ENCODE results near the gene GALNT2. TPM values are rescaled to one million over a fixed set of nuclear protein-coding genes. Genes with fewer than 3 reads are reported as not detected.

GALNT2 gene
- polyA plus RNA-seq, 1 of the 3 experiments (the other 2 are of a cell fraction) = 118 TPM

GRCh38 chr1:230084408-230085177 lies 17.6 kb downstream of the GALNT2 start (continued):
- TF ChIP-seq FOSL2 (IDR thresholded peaks at IDR 0.05; ENCODE audit: borderline replicate concordance, low read depth) (peak; percentile 98), EZH2phosphoT487 (IDR thresholded peaks at IDR 0.05; ENCODE audit: borderline replicate concordance, low read depth) (no peak), RCOR1 (IDR thresholded peaks at IDR 0.05; ENCODE audit: low read length) (no peak), TCF12 (IDR thresholded peaks at IDR 0.05) (peak; percentile 94), NFIC (IDR thresholded peaks at IDR 0.05; ENCODE audit: borderline replicate concordance) (peak; percentile 93), IRF3 (IDR thresholded peaks at IDR 0.05; ENCODE audit: low read depth, low read length) (no peak), USF2 (IDR thresholded peaks at IDR 0.05; ENCODE audit: borderline replicate concordance, low read depth, low read length) (no peak), USF1 (IDR thresholded peaks at IDR 0.05; ENCODE audit: borderline replicate concordance, low read depth) (no peak), NRF1 (IDR thresholded peaks at IDR 0.05; ENCODE audit: low read depth, low read length) (no peak), FOXM1 (IDR thresholded peaks at IDR 0.05; ENCODE audit: low read depth) (0 out of 2 replicates have a peak, but pooled peaks have one; percentile 50), JUND (IDR thresholded peaks at IDR 0.05) (peak; percentile 99), YY1 (IDR thresholded peaks at IDR 0.05; ENCODE audit: low read depth) (no peak), POLR2AphosphoS5 (IDR thresholded peaks at IDR 0.05; ENCODE audit: low read depth, low read length) (peak; percentile 61; the same call in 1 of the 2 replicates), GATA2 (CRISPR knock-in tag; IDR thresholded peaks at IDR 0.05) (no peak), FOXJ3 (CRISPR knock-in tag; IDR thresholded peaks at IDR 0.05) (no peak), RAD21 (IDR thresholded peaks at IDR 0.05; ENCODE audit: low read length) (no peak), ELF1 (IDR thresholded peaks at IDR 0.05) (no peak), TEAD4 (IDR thresholded peaks at IDR 0.05; ENCODE audit: borderline replicate concordance, insufficient read depth) (peak; percentile 96)
- TF ChIP-seq, protein P1, sequence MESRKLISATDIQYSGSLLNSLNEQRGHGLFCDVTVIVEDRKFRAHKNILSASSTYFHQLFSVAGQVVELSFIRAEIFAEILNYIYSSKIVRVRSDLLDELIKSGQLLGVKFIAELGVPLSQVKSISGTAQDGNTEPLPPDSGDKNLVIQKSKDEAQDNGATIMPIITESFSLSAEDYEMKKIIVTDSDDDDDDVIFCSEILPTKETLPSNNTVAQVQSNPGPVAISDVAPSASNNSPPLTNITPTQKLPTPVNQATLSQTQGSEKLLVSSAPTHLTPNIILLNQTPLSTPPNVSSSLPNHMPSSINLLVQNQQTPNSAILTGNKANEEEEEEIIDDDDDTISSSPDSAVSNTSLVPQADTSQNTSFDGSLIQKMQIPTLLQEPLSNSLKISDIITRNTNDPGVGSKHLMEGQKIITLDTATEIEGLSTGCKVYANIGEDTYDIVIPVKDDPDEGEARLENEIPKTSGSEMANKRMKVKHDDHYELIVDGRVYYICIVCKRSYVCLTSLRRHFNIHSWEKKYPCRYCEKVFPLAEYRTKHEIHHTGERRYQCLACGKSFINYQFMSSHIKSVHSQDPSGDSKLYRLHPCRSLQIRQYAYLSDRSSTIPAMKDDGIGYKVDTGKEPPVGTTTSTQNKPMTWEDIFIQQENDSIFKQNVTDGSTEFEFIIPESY (IDR thresholded peaks at IDR 0.05; ENCODE audit: borderline replicate concordance, low read depth) = peak; percentile 61; the same call in 1 of the 2 replicates
